ENCODE measurements around the gene MVD. TPM values are rescaled to one million over a fixed set of nuclear protein-coding genes. Genes with fewer than 3 reads are reported as not detected.
"Not testable (repeated sequence)": the region's sequence is repeated elsewhere in the genome, so short reads cannot be mapped to it uniquely, and the experiment has no call there.

Gene MVD
- total and polyA plus RNA-seq, 2 donors (not counting 1 experiment from before 2014, with no cell fraction given), result 35.9 to 204 TPM

- Histone ChIP-seq H3K36me3 (ENCODE audit: control insufficient read depth, insufficient read depth, low read length) (peaks cover 8% of the 10 kb centered on the region), H3K4me3 (replicated peaks in 1 of 4; ENCODE audit: control extremely low read depth in 1 of 4, insufficient read depth in 1 of 4, low read depth in 3 of 4, low read length in 4 of 4) (no peak overlapping the region), H3K27me3 (ENCODE audit: control insufficient read depth, insufficient read depth, low read length) (no peaks in the 10 kb centered on the region), H3K27ac (ENCODE audit: insufficient read depth, low read length) (no peak overlapping the region), H4K20me1 (ENCODE audit: control insufficient read depth, extremely low read depth, insufficient read depth, low read length) (no peaks in the 10 kb centered on the region), H3K79me2 (ENCODE audit: control insufficient read depth, insufficient read depth, low read length) (peaks cover 2% of the 10 kb centered on the region), H3K9me3 (ENCODE audit: control insufficient read depth, insufficient read depth, low read depth, low read length) (no peaks in the 10 kb centered on the region), H3K4me1 (ENCODE audit: control insufficient read depth, extremely low read depth, insufficient read depth, low read length) (peaks cover 3% of the 10 kb centered on the region), H3K9ac (ENCODE audit: insufficient read depth, low read length) (no peak overlapping the region), H3K4me2 (ENCODE audit: extremely low read depth, insufficient read depth, low read length) (no peak overlapping the region), H2AFZ (ENCODE audit: low read length) (no peak overlapping the region)
- no peak for TF ChIP-seq EZH2 (IDR thresholded peaks at IDR 0.05; ENCODE audit: low read length, missing control alignments)
- no peak for TF ChIP-seq CTCF (conservative IDR thresholded peaks at IDR 0.05 in 1 of 2, IDR thresholded peaks at IDR 0.05 in 1 of 2; ENCODE audit: low read depth in 1 of 2, low read length in 2 of 2)
- no peak for DNase-seq (ENCODE audit: low read depth in 2 of 2)
Measured at GRCh38 chr16:88613293-88613692, 49.6 kb downstream of the MVD start.

GRCh38 chr16:88610909-88611812, 51.7 kb downstream of the MVD start:
- Histone ChIP-seq H4K20me1 (ENCODE audit: control insufficient read depth, extremely low read depth, insufficient read depth, low read length) (no peaks in the 10 kb centered on the region), H3K4me1 (ENCODE audit: control insufficient read depth, extremely low read depth, insufficient read depth, low read length) (peaks cover 3% of the 10 kb centered on the region), H3K27me3 (ENCODE audit: control insufficient read depth, insufficient read depth, low read length) (no peaks in the 10 kb centered on the region), H3K9me3 (ENCODE audit: control insufficient read depth, insufficient read depth, low read depth, low read length) (no peaks in the 10 kb centered on the region), H2AFZ (ENCODE audit: low read length) (no peak overlapping the region), H3K79me2 (ENCODE audit: control insufficient read depth, insufficient read depth, low read length) (peaks cover 2% of the 10 kb centered on the region), H3K4me3 (replicated peaks in 1 of 4; ENCODE audit: control extremely low read depth in 1 of 4, insufficient read depth in 1 of 4, low read depth in 3 of 4, low read length in 4 of 4) (no peak overlapping the region), H3K36me3 (ENCODE audit: control insufficient read depth, insufficient read depth, low read length) (peaks cover 12% of the 10 kb centered on the region), H3K27ac (ENCODE audit: insufficient read depth, low read length) (no peak overlapping the region), H3K9ac (ENCODE audit: insufficient read depth, low read length) (no peak overlapping the region), H3K4me2 (ENCODE audit: extremely low read depth, insufficient read depth, low read length) (no peak overlapping the region)
- no peak for TF ChIP-seq CTCF (conservative IDR thresholded peaks at IDR 0.05 in 1 of 2, IDR thresholded peaks at IDR 0.05 in 1 of 2; ENCODE audit: low read depth in 1 of 2, low read length in 2 of 2)
- no peak for TF ChIP-seq EZH2 (IDR thresholded peaks at IDR 0.05; ENCODE audit: low read length, missing control alignments)
- no peak for DNase-seq (ENCODE audit: low read depth in 2 of 2)

GRCh38 chr16:88610080-88610479, 52.8 kb downstream of the MVD start:
- H3K27ac ChIP-seq (ENCODE audit: insufficient read depth, low read length), result no peak overlapping the region
- peaks cover 14% of the 10 kb centered on the region for H3K36me3 ChIP-seq (ENCODE audit: control insufficient read depth, insufficient read depth, low read length)
- no peak overlapping the region for H3K4me2 ChIP-seq (ENCODE audit: extremely low read depth, insufficient read depth, low read length)
- no peaks in the 10 kb centered on the region for H4K20me1 ChIP-seq (ENCODE audit: control insufficient read depth, extremely low read depth, insufficient read depth, low read length)
- TF ChIP-seq CTCF (conservative IDR thresholded peaks at IDR 0.05 in 1 of 2, IDR thresholded peaks at IDR 0.05 in 1 of 2; ENCODE audit: low read depth in 1 of 2, low read length in 2 of 2) (no peak), EZH2 (IDR thresholded peaks at IDR 0.05; ENCODE audit: low read length, missing control alignments) (no peak)
- H3K4me3 ChIP-seq (replicated peaks in 1 of 4; ENCODE audit: control extremely low read depth in 1 of 4, insufficient read depth in 1 of 4, low read depth in 3 of 4, low read length in 4 of 4), result no peak overlapping the region
- DNase-seq (ENCODE audit: low read depth in 2 of 2), result no peak
- H3K4me1 ChIP-seq (ENCODE audit: control insufficient read depth, extremely low read depth, insufficient read depth, low read length), result peaks cover 3% of the 10 kb centered on the region
- no peak overlapping the region for H3K9ac ChIP-seq (ENCODE audit: insufficient read depth, low read length)
- H2AFZ ChIP-seq (ENCODE audit: low read length), result no peak overlapping the region
- no peaks in the 10 kb centered on the region for H3K27me3 ChIP-seq (ENCODE audit: control insufficient read depth, insufficient read depth, low read length)
- H3K79me2 ChIP-seq (ENCODE audit: control insufficient read depth, insufficient read depth, low read length), result no peaks in the 10 kb centered on the region
- no peaks in the 10 kb centered on the region for H3K9me3 ChIP-seq (ENCODE audit: control insufficient read depth, insufficient read depth, low read depth, low read length)

GRCh38 chr16:88609426-88609825, 53.5 kb downstream of the MVD start:
- H3K4me2 ChIP-seq (ENCODE audit: extremely low read depth, insufficient read depth, low read length); H3K4me1 ChIP-seq (ENCODE audit: control insufficient read depth, extremely low read depth, insufficient read depth, low read length); H3K79me2 ChIP-seq (ENCODE audit: control insufficient read depth, insufficient read depth, low read length); H2AFZ ChIP-seq (ENCODE audit: low read length); H3K27ac ChIP-seq (ENCODE audit: insufficient read depth, low read length); H3K27me3 ChIP-seq (ENCODE audit: control insufficient read depth, insufficient read depth, low read length); H3K9ac ChIP-seq (ENCODE audit: insufficient read depth, low read length); H3K4me3 ChIP-seq (replicated peaks in 1 of 4; ENCODE audit: control extremely low read depth in 1 of 4, insufficient read depth in 1 of 4, low read depth in 3 of 4, low read length in 4 of 4); DNase-seq (ENCODE audit: low read depth in 2 of 2); H3K9me3 ChIP-seq (ENCODE audit: control insufficient read depth, insufficient read depth, low read depth, low read length); H4K20me1 ChIP-seq (ENCODE audit: control insufficient read depth, extremely low read depth, insufficient read depth, low read length): not testable (repeated sequence)
- peaks cover 14% of the 10 kb centered on the region for H3K36me3 ChIP-seq (ENCODE audit: control insufficient read depth, insufficient read depth, low read length)

Measured in fibroblast of lung (primary cell).